HG03159 (cell line): Measurements from ENCODE around the gene SRGAP2C.
"Not testable (repeated sequence)": the region's sequence is repeated elsewhere in the genome, so short reads cannot be mapped to it uniquely, and the experiment has no call there.

ENCODE experiments used
- ATAC-seq: cut with Tn5 transposase; IDR thresholded peaks from one replicate; pipeline ENCODE4 v1.9.1; 2021; ENCODE audit warnings: mild to moderate bottlenecking, moderate library complexity; ENCODE audit not compliant: unreplicated experiment

Gene SRGAP2C

GRCh38 chr1:121278202-121278601, 93.4 kb downstream of the SRGAP2C start:
- not testable (repeated sequence) for ATAC-seq

GRCh38 chr1:121278777-121279547, 94.2 kb downstream of the SRGAP2C start:
- not testable (repeated sequence) for ATAC-seq

- not testable (repeated sequence) for ATAC-seq
These were observed 94.7 kb downstream of the SRGAP2C start for GRCh38 chr1:121279548-121279898.

GRCh38 chr1:121280699-121281317, 96.0 kb downstream of the SRGAP2C start:
- not testable (repeated sequence) for ATAC-seq

GRCh38 chr1:121281480-121281879, 96.7 kb downstream of the SRGAP2C start:
- ATAC-seq = not testable (repeated sequence)

GRCh38 chr1:121283587-121284180, 98.9 kb downstream of the SRGAP2C start:
- ATAC-seq = not testable (repeated sequence)

- ATAC-seq = not testable (repeated sequence)
These were observed 107.8 kb downstream of the SRGAP2C start for GRCh38 chr1:121292590-121292989.

GRCh38 chr1:121293263-121294204, 108.8 kb downstream of the SRGAP2C start:
- ATAC-seq = not testable (repeated sequence)

- not testable (repeated sequence) for ATAC-seq
These were observed 109.4 kb downstream of the SRGAP2C start for GRCh38 chr1:121294205-121294570.

GRCh38 chr1:121296563-121296962, 111.8 kb downstream of the SRGAP2C start:
- not testable (repeated sequence) for ATAC-seq

- not testable (repeated sequence) for ATAC-seq
These were observed 113.8 kb downstream of the SRGAP2C start for GRCh38 chr1:121298529-121298928.

- ATAC-seq = not testable (repeated sequence)
These were observed 114.9 kb downstream of the SRGAP2C start for GRCh38 chr1:121299514-121300149.

GRCh38 chr1:121301876-121302275, 117.1 kb downstream of the SRGAP2C start:
- ATAC-seq = not testable (repeated sequence)

- ATAC-seq = not testable (repeated sequence)
These were observed 123.0 kb downstream of the SRGAP2C start for GRCh38 chr1:121307759-121308158.

- not testable (repeated sequence) for ATAC-seq
These were observed 130.7 kb downstream of the SRGAP2C start for GRCh38 chr1:121315509-121315908.

- not testable (repeated sequence) for ATAC-seq
These were observed 131.3 kb downstream of the SRGAP2C start for GRCh38 chr1:121316081-121316480.

- ATAC-seq = not testable (repeated sequence)
These were observed 133.0 kb downstream of the SRGAP2C start for GRCh38 chr1:121317491-121318468.

GRCh38 chr1:121318687-121319086, 133.9 kb downstream of the SRGAP2C start:
- ATAC-seq = not testable (repeated sequence)

- ATAC-seq = not testable (repeated sequence)
These were observed 136.9 kb downstream of the SRGAP2C start for GRCh38 chr1:121321660-121322059.
